WTC11 (cell line): ENCODE measurements around the gene RAD18. TPM values are rescaled to one million over a fixed set of nuclear protein-coding genes. Genes with fewer than 3 reads are reported as not detected.

Source experiments
- ATAC-seq: fragments of 200-7000 bp; cut with Tn5 transposase; 2 replicates; pipeline ENCODE4 v1.10.0; 2021; ENCODE audit warnings: mild to moderate bottlenecking, moderate library complexity
- CTCF ChIA-PET: fragments of 300-600 bp; sonication (Branson Sonifier 250); formaldehyde crosslinking; loops from one replicate; lab custom pipeline; 2021; ENCODE audit warnings: antibody characterized with exemption; lab: Charles Lee
- POLR2A ChIA-PET: fragments of 350-600 bp; sonication (Branson Sonifier 250); formaldehyde crosslinking; loops from one replicate; lab custom pipeline; 2021; ENCODE audit warnings: antibody characterized with exemption; lab: Charles Lee
- DNase-seq: peaks from one replicate; pipeline ENCODE4 v3.0.0; 2021; ENCODE audit warnings: low spot score
- H3K27ac Mint-ChIP-seq: 2 replicates; pipeline ENCODE4 v1.8.0; 2021; ENCODE audit warnings: mixed read lengths
- H3K27me3 Mint-ChIP-seq: 2 replicates; pipeline ENCODE4 v1.8.0; 2021; ENCODE audit warnings: low read depth, mild to moderate bottlenecking, moderate library complexity, mixed read lengths
- H3K36me3 Mint-ChIP-seq: 2 replicates; pipeline ENCODE4 v1.8.0; 2021; ENCODE audit warnings: mixed read lengths
- H3K4me1 Mint-ChIP-seq: 2 replicates; pipeline ENCODE4 v1.8.0; 2022; ENCODE audit warnings: mixed read lengths
- H3K4me3 Mint-ChIP-seq: 2 replicates; pipeline ENCODE4 v1.8.0; 2021; ENCODE audit warnings: mild to moderate bottlenecking, moderate library complexity, mixed read lengths
- H3K9me3 Mint-ChIP-seq: 2 replicates; pipeline ENCODE4 v1.8.0; 2021; ENCODE audit warnings: mixed read lengths
- AR ChIP-seq: fragments of 250-450 bp; sonication (Bioruptor Pico); IDR thresholded peaks from 2 replicates; pipeline ENCODE4 v1.9.0; 2021; ENCODE audit warnings: mild to moderate bottlenecking
- ATF2 ChIP-seq: sonication (generic); formaldehyde crosslinking; IDR thresholded peaks from 2 replicates; pipeline ENCODE4 v1.8.1; 2022; ENCODE audit warnings: low read depth, missing genetic modification reagents, borderline replicate concordance
- CREM ChIP-seq: sonication (generic); formaldehyde crosslinking; IDR thresholded peaks from 2 replicates; pipeline ENCODE4 v1.8.1; 2022; ENCODE audit warnings: mild to moderate bottlenecking, missing genetic modification reagents, moderate library complexity
- CTCF ChIP-seq: fragments of 200-600 bp; IDR thresholded peaks from 2 replicates; pipeline ENCODE4 v1.8.0; 2022; ENCODE audit warnings: antibody characterized with exemption
- E2F1 ChIP-seq: sonication (generic); formaldehyde crosslinking; IDR thresholded peaks from 2 replicates; pipeline ENCODE4 v1.8.0; 2022; ENCODE audit warnings: mild to moderate bottlenecking, missing genetic modification reagents
- E2F4 ChIP-seq: sonication (generic); formaldehyde crosslinking; IDR thresholded peaks from 2 replicates; pipeline ENCODE4 v1.8.1; 2022; ENCODE audit warnings: low read depth, mild to moderate bottlenecking, moderate library complexity, missing genetic modification reagents, borderline replicate concordance
- ELF4 ChIP-seq: sonication (generic); formaldehyde crosslinking; IDR thresholded peaks from 2 replicates; pipeline ENCODE4 v1.8.1; 2022; ENCODE audit warnings: low read depth, mild to moderate bottlenecking, moderate library complexity, missing genetic modification reagents
- ESRRA ChIP-seq: sonication (generic); formaldehyde crosslinking; IDR thresholded peaks from 2 replicates; pipeline ENCODE4 v1.8.1; 2022; ENCODE audit warnings: mild to moderate bottlenecking, missing genetic modification reagents, borderline replicate concordance
- NR3C1 ChIP-seq: sonication (generic); formaldehyde crosslinking; conservative IDR thresholded peaks from 2 replicates; pipeline ENCODE4 v1.8.1; 2023; ENCODE audit warnings: low read depth, mild to moderate bottlenecking, missing genetic modification reagents
- PREB ChIP-seq: sonication (generic); formaldehyde crosslinking; IDR thresholded peaks from 2 replicates; pipeline ENCODE4 v1.8.1; 2022; ENCODE audit warnings: mild to moderate bottlenecking, missing genetic modification reagents, moderate library complexity, borderline replicate concordance
- RELA ChIP-seq: sonication (generic); formaldehyde crosslinking; IDR thresholded peaks from 2 replicates; pipeline ENCODE4 v1.8.1; 2022; ENCODE audit warnings: missing genetic modification reagents, mild to moderate bottlenecking, borderline replicate concordance
- TCF7 ChIP-seq: sonication (generic); formaldehyde crosslinking; IDR thresholded peaks from 2 replicates; pipeline ENCODE4 v1.8.0; 2022; ENCODE audit warnings: mild to moderate bottlenecking, low read depth, missing genetic modification reagents, moderate library complexity
- TEAD4 ChIP-seq: sonication (generic); formaldehyde crosslinking; IDR thresholded peaks from 2 replicates; pipeline ENCODE4 v1.8.0; 2022; ENCODE audit warnings: mild to moderate bottlenecking, missing genetic modification reagents
- USF2 ChIP-seq: sonication (generic); formaldehyde crosslinking; IDR thresholded peaks from 2 replicates; pipeline ENCODE4 v1.8.1; 2023; ENCODE audit warnings: mild to moderate bottlenecking, missing genetic modification reagents, moderate library complexity
- ZBTB21 ChIP-seq: sonication (generic); formaldehyde crosslinking; IDR thresholded peaks from 2 replicates; pipeline ENCODE4 v1.8.1; 2023; ENCODE audit warnings: mild to moderate bottlenecking, missing genetic modification reagents, borderline replicate concordance
- ZNF219 ChIP-seq: sonication (generic); formaldehyde crosslinking; IDR thresholded peaks from 2 replicates; pipeline ENCODE4 v1.8.0; 2023; ENCODE audit warnings: missing genetic modification reagents, mild to moderate bottlenecking, borderline replicate concordance
- ZNF281 ChIP-seq: sonication (generic); formaldehyde crosslinking; IDR thresholded peaks from 2 replicates; pipeline ENCODE4 v1.8.0; 2023; ENCODE audit warnings: mild to moderate bottlenecking, missing genetic modification reagents
- ZNF671 ChIP-seq: fragments of 250-450 bp; sonication (Bioruptor Pico); IDR thresholded peaks from 2 replicates; pipeline ENCODE4 v1.8.0; 2021; ENCODE audit warnings: mild to moderate bottlenecking
- ZSCAN18 ChIP-seq: fragments of 250-450 bp; sonication (Bioruptor Pico); IDR thresholded peaks from 2 replicates; pipeline ENCODE4 v2.1.2; 2022; ENCODE audit warnings: mild to moderate bottlenecking, moderate library complexity
- total RNA-seq: library from RNA; stranded (reverse); gene quantifications from 3 replicates; pipeline ENCODE4 v1.2.3, GENCODE V29; 2021

Gene RAD18
- total RNA-seq, 1 experiment from 2014 or later: 24.4 TPM

GRCh38 chr3:8887435-8888300 lies 75.6 kb downstream of the RAD18 start (continued):
- TF ChIP-seq ATF2 (CRISPR knock-in tag): no peak
- no peak for TF ChIP-seq ELF4 (CRISPR knock-in tag)
- TF ChIP-seq PREB (CRISPR knock-in tag): no peak
- no peak for TF ChIP-seq CTCF
- TF ChIP-seq ZNF671 (CRISPR knock-in tag): no peak
- TF ChIP-seq USF2 (CRISPR knock-in tag): no peak
- TF ChIP-seq ZSCAN18 (CRISPR knock-in tag): no peak

- CTCF ChIA-PET: no interaction called here
- Mint-ChIP-seq H3K27me3 (no peaks in the 10 kb centered on the region), H3K4me1 (peaks cover 17% of the 10 kb centered on the region), H3K9me3 (peaks cover 18% of the 10 kb centered on the region), H3K4me3 (no peak overlapping the region), H3K36me3 (peaks cover 32% of the 10 kb centered on the region), H3K27ac (no peak overlapping the region)
- ATAC-seq: no peak
- POLR2A ChIA-PET: no interaction called here
- no peak for DNase-seq
- TF ChIP-seq ZBTB21 (CRISPR knock-in tag): no peak
- TF ChIP-seq RELA (CRISPR knock-in tag): no peak
- no peak for TF ChIP-seq TCF7 (CRISPR knock-in tag)
- no peak for TF ChIP-seq ZNF219
- TF ChIP-seq NR3C1: no peak
- TF ChIP-seq E2F4 (CRISPR knock-in tag): no peak
- no peak for TF ChIP-seq E2F1 (CRISPR knock-in tag)
- no peak for TF ChIP-seq TEAD4
- no peak for TF ChIP-seq ZNF281 (CRISPR knock-in tag)
- no peak for TF ChIP-seq CREM
- no peak for TF ChIP-seq AR (CRISPR knock-in tag)
- no peak for TF ChIP-seq ESRRA (CRISPR knock-in tag)
Observed at GRCh38 chr3:8886546-8886945, 76.7 kb downstream of the RAD18 start.
